ENCODE data around the gene GSX1. TPM values are rescaled to one million over a fixed set of nuclear protein-coding genes. Genes with fewer than 3 reads are reported as not detected.
A peak's percentile ranks its signal among the peaks of the same experiment; 100 is the strongest.
"Not testable (repeated sequence)": the region's sequence is repeated elsewhere in the genome, so short reads cannot be mapped to it uniquely, and the experiment has no call there.

GSX1 gene
- total RNA-seq (2014; rRNA removed; shearing (Covaris generic); ENCODE audit: low replicate concordance) = not detected in 2 replicates

GRCh38 chr13:27792393-27793218 lies at the start of gene GSX1:
TSS of gene GSX1 (plus strand) at chr13:27792483. CDS start at chr13:27792691, 208 bp downstream.
- DNase-seq (ENCODE audit: low read depth) = peak; percentile 38
- in situ Hi-C loops (cut with HindIII; ENCODE audit: low pct_unique_long_range_greater_than_20kb, low sequenced_read_pairs) = no loop called here

DNA sequence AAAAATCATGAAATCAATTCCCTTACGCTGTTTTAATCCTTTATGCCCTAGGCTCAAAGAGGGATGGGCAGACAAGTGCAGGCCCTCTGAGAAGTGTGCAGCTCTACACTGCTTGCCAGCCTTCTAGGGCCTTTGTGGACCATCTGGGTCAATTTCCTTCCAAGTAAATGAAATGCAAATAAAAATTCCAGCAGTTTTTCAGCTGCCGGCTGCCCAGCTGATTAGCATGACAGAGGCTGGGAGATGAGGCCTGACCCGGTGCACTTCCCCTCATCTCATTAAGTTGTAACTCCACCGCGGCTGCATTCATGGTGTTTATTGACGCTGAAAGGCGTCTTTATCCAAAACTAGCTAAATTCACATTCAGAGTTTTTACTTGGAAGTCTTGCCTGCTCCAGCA lies 47.5 kb upstream of the GSX1 start:
- no peak for DNase-seq (ENCODE audit: low read depth)
- in situ Hi-C loops (cut with HindIII; ENCODE audit: low pct_unique_long_range_greater_than_20kb, low sequenced_read_pairs) = no loop called here

- no peak for DNase-seq (ENCODE audit: low read depth)
- in situ Hi-C loops (cut with HindIII; ENCODE audit: low pct_unique_long_range_greater_than_20kb, low sequenced_read_pairs) = no loop called here
Observed at GRCh38 chr13:27745301-27745700, 47.0 kb upstream of the GSX1 start.

DNA sequence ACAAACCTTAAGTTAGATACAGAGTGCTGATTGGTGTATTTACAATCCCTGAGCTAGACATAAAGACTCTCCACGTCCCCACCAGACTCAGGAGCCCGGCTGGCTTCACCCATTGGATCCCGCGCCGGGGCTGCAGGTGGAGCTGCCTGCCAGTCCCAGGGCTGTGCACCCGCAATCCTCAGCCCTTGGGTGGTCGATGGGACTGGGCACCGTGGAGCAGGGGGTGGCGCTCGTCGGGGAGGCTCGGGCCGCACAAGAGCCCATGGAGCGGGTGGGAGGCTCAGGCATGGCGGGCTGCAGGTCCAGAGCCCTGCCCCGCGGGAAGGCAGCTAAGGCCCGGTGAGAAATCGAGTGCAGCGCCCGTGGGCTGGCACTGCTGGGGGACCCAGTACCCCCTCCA lies 44.1 kb upstream of the GSX1 start:
- DNase-seq (ENCODE audit: low read depth); in situ Hi-C loops (cut with HindIII; ENCODE audit: low pct_unique_long_range_greater_than_20kb, low sequenced_read_pairs): not testable (repeated sequence)

- no peak for DNase-seq (ENCODE audit: low read depth)
- in situ Hi-C loops (cut with HindIII; ENCODE audit: low pct_unique_long_range_greater_than_20kb, low sequenced_read_pairs) = no loop called here
Observed at GRCh38 chr13:27751953-27752532, 40.2 kb upstream of the GSX1 start.

DNA sequence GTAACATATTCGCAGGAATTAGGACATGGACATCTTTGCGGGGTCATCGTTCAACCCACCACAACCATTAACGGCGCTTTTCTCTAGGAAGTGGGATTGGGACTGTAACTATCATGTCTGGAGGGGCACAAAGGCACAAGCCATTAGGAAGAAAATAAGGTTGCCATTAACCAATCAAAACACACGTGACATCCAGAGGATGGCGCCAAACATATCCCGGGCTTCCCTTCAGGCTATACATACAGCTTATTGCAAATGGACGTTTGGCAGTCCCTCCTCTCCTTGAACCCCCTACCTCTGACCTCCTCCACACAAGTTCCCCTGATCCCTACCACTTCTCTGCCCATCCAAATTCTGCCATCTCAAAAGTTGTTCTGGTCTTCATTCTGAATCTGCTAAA lies 26.6 kb upstream of the GSX1 start:
- in situ Hi-C loops (cut with HindIII; ENCODE audit: low pct_unique_long_range_greater_than_20kb, low sequenced_read_pairs) = no loop called here
- DNase-seq (ENCODE audit: low read depth) = no peak

GRCh38 chr13:27770809-27771208 lies 21.5 kb upstream of the GSX1 start:
- no peak for DNase-seq (ENCODE audit: low read depth)
- in situ Hi-C loops (cut with HindIII; ENCODE audit: low pct_unique_long_range_greater_than_20kb, low sequenced_read_pairs) = no loop called here

DNA sequence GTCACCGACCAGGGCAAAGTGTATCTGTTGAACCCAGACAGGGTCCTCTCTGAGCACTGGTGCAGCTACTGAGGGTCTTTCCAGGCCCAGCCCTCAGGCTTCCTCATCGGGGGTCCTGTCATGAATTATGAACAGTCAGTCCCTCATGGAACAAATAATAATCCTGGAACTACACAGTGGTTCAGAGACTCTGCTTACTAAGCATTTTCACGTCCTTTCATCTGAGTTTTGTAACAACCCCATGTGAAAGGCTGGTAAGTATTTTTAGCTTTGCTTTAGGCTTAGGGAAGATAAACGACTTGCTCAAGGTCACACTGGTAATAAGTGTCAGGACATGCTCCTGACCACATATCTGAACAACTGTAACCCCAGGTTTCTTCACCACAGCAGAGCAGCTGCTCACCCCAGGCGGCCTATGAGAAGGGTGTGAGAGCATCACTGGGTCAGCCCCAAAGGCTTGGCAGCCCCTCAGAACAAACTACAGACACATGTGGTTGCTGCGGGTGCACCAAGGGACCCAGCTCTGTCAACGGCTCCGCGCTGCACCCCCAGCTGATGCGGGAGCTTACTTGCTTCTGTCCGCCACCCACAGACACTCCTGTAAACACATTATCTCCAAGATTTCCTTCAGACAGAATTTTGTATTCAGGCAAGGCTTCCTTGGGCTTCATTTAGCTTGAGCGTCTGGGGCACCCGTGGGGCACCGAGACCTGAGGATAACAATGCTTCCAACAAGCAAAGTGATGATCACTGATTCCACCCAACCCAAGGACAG lies 19.4 kb upstream of the GSX1 start:
- in situ Hi-C loops (cut with HindIII; ENCODE audit: low pct_unique_long_range_greater_than_20kb, low sequenced_read_pairs) = no loop called here
- DNase-seq (ENCODE audit: low read depth) = no peak

- in situ Hi-C loops (cut with HindIII; ENCODE audit: low pct_unique_long_range_greater_than_20kb, low sequenced_read_pairs) = no loop called here
- DNase-seq (ENCODE audit: low read depth) = no peak
Observed at GRCh38 chr13:27774169-27774568, 18.1 kb upstream of the GSX1 start.

- no peak for DNase-seq (ENCODE audit: low read depth)
- in situ Hi-C loops (cut with HindIII; ENCODE audit: low pct_unique_long_range_greater_than_20kb, low sequenced_read_pairs) = no loop called here
Observed at GRCh38 chr13:27774651-27775050, 17.6 kb upstream of the GSX1 start.

- in situ Hi-C loops (cut with HindIII; ENCODE audit: low pct_unique_long_range_greater_than_20kb, low sequenced_read_pairs) = no loop called here
- DNase-seq (ENCODE audit: low read depth) = no peak
Observed at GRCh38 chr13:27775943-27776342, 16.3 kb upstream of the GSX1 start.

DNA sequence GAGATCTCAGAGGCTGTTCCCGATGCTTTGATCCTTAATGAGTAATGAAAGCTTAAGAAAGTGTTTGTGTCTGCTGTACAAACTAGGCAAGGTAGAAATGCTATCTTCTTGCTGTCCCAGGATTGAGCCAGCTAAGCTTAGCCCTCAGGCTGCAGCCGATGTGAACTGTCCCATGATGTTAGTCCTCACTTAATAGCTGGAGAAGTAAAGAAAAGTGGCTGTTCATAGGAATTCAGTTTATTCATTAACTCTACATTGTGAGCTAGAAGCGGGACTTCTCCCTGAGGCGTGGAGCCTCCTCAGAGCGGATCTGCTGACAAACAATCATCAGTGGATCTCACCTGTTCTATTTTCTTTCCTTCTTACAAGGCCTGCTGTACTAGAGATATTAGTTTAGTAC lies 10.1 kb upstream of the GSX1 start:
- DNase-seq (ENCODE audit: low read depth) = no peak
- in situ Hi-C loops (cut with HindIII; ENCODE audit: low pct_unique_long_range_greater_than_20kb, low sequenced_read_pairs) = no loop called here

DNA sequence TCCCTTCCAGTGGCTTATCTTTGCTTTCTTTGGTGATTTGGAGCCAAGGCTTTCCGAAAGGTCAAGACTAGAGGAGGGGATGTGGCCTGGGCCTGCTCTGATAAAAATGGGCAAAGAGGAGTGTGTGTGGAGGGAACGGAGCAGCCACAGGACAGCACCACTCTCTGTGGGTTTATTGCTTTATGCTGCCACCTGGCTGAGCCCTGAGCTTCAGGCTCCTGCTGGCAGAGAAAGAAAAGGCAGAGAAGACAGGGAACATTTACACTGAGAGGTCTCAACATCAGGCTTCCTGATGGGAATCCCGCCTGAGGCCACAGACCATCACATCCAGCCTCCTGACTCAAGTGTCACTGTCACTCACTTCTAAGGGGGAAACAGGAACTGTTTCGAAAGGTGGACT lies 9.2 kb upstream of the GSX1 start:
- in situ Hi-C loops (cut with HindIII; ENCODE audit: low pct_unique_long_range_greater_than_20kb, low sequenced_read_pairs) = no loop called here

GRCh38 chr13:27788271-27788670 lies 4.0 kb upstream of the GSX1 start:
- in situ Hi-C loops (cut with HindIII; ENCODE audit: low pct_unique_long_range_greater_than_20kb, low sequenced_read_pairs) = no loop called here

More for the DNA sequence above, 9.2 kb upstream of the GSX1 start:
- DNase-seq (ENCODE audit: low read depth) = no peak

DNA sequence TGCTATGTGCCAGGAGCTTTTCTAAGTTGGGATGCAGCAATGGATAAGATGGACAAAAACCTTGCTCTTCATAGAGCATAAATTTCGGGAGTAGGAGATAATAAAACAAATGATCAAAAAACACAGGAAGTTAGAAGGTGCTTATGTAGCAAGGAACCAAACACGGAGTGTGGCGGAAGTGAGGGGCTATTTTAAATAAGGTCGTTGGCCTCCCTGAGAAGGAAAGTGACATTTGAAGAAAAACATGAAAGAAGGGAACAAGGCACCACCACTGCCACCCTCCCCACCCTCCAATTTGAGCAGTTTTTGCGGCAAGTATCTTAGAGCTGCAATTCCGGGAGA lies 3.2 kb upstream of the GSX1 start:
- no peak for DNase-seq (ENCODE audit: low read depth)
- in situ Hi-C loops (cut with HindIII; ENCODE audit: low pct_unique_long_range_greater_than_20kb, low sequenced_read_pairs) = no loop called here

More at GRCh38 chr13:27788271-27788670, 4.0 kb upstream of the GSX1 start:
- DNase-seq (ENCODE audit: low read depth) = no peak

DNA sequence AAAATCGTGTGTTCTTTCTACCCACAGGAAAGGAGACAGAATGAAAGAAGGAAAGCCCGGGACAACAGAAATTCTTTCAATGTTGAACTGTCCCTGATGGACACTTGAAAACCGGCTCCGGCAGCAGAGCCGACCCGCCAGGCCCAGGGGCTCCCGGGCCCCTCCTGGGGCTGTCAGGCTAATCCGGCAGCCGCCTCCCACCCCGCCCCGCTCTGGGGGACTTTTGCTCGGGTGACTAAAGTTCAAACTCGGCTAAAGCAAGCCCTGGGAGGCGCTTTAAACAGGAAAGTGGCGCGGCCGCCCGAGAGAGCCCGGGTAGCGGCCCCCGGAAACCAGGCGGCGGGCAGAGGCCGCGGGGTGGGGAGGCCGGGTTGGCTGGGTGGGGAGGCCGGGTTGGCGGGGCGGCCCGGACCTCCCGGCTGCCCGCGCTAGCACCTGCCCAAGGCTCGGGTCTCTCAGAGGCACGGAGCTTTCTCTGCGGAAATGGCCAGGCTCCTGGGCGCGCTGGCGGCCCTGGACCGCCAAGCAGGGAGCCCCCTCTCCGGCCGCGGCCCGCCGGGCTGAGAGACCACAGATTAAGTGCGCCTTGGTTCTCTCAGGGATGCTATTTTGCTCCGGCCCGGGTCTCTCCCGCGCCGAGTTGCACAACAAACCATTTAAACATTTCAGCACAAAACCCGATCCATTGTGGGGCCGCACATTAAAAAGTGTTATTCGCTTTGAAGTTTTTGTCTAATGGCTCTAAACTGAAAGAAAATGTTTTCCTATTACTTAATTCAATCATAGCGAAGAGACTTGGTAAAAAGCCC lies 2.6 kb upstream of the GSX1 start:
- in situ Hi-C loops (cut with HindIII; ENCODE audit: low pct_unique_long_range_greater_than_20kb, low sequenced_read_pairs) = no loop called here
- no peak for DNase-seq (ENCODE audit: low read depth)

- DNase-seq (ENCODE audit: low read depth) = no peak
- in situ Hi-C loops (cut with HindIII; ENCODE audit: low pct_unique_long_range_greater_than_20kb, low sequenced_read_pairs) = no loop called here
Observed at GRCh38 chr13:27790523-27790922, 1.8 kb upstream of the GSX1 start.

DNA sequence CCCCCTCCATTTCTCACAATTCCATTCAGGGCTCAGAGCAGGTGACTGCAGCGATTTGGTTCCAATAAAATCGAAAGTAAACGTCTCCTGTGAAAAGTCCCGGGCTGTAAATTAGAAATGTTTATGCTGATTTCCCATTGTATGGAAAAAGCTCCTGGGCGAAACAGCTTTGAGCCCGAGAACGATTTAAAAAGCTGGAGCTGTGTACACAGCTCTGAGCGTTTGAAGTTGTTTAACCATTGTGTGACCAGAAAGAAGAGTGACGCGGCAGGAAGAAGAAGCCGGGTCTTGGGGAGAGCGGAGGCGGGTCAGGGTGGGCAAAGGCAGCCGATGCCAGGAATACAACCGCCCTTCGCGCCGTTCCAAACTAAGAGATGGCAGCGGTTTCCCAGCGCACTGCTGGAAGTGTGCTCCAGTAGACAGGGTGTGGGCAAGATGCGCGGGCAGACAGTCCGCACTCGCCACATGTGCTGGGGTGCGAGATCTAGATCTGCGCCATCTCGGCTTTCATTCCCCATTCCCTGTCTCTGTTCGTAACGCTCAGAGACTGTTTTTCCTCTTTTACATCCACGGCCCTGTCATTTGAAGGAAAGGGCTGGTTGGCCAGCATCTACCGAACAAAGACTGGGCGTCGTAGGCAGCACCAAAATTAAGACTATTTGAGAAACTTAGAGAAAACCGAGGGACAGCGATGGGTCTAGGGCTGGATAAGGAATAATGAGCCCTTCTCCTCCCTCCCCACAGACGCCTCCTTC lies 960 bp upstream of the GSX1 start:
- in situ Hi-C loops (cut with HindIII; ENCODE audit: low pct_unique_long_range_greater_than_20kb, low sequenced_read_pairs) = no loop called here
- DNase-seq (ENCODE audit: low read depth) = no peak

Measured in Caki2 (cell line).